ENCODE measurements around the gene PLCL1.

DNA sequence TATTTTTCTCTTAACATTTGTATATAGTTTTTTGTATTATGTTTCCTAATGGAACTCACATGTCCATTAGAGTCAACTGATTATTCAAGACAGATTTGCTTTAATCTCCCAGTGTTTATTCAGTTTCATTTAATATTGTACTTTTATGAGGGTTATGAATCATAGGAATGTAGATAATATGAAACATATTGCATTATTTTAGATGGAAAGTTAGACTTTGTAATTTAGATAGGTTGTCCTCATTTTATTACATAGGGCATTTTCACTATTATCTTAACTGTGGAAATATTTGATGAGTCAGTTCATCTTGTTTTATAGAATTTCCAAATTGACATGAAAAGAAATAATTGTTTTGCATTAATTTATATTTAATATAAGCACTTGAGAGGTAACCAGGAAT lies 240.8 kb downstream of the PLCL1 start:
- TF ChIP-seq, protein P1, sequence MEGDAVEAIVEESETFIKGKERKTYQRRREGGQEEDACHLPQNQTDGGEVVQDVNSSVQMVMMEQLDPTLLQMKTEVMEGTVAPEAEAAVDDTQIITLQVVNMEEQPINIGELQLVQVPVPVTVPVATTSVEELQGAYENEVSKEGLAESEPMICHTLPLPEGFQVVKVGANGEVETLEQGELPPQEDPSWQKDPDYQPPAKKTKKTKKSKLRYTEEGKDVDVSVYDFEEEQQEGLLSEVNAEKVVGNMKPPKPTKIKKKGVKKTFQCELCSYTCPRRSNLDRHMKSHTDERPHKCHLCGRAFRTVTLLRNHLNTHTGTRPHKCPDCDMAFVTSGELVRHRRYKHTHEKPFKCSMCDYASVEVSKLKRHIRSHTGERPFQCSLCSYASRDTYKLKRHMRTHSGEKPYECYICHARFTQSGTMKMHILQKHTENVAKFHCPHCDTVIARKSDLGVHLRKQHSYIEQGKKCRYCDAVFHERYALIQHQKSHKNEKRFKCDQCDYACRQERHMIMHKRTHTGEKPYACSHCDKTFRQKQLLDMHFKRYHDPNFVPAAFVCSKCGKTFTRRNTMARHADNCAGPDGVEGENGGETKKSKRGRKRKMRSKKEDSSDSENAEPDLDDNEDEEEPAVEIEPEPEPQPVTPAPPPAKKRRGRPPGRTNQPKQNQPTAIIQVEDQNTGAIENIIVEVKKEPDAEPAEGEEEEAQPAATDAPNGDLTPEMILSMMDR (IDR thresholded peaks at IDR 0.05): no peak
- no peak for TF ChIP-seq POLR2A (IDR thresholded peaks at IDR 0.05)
